HG02623 (cell line): ENCODE results near the gene PROX1.

Experiments used
- ATAC-seq: cut with Tn5 transposase; IDR thresholded peaks from one replicate; pipeline ENCODE4 v1.9.1; 2021; ENCODE audit warnings: moderate library complexity; ENCODE audit not compliant: unreplicated experiment

Gene PROX1

GRCh38 chr1:214018386-214019268 lies 30.9 kb downstream of the PROX1 start:
- peak; percentile 74 for ATAC-seq

- ATAC-seq: no peak
Measured at GRCh38 chr1:214019499-214019898, 31.7 kb downstream of the PROX1 start.

- no peak for ATAC-seq
Measured at GRCh38 chr1:214021321-214021720, 33.5 kb downstream of the PROX1 start.

GRCh38 chr1:214022229-214022791 lies 34.5 kb downstream of the PROX1 start:
- no peak for ATAC-seq

- no peak for ATAC-seq
Measured at GRCh38 chr1:214022810-214023425, 35.1 kb downstream of the PROX1 start.

GRCh38 chr1:214026985-214027384 lies 39.2 kb downstream of the PROX1 start:
- no peak for ATAC-seq

- no peak for ATAC-seq
Measured at GRCh38 chr1:214027498-214027897, 39.7 kb downstream of the PROX1 start.

- no peak for ATAC-seq
Measured at GRCh38 chr1:214028095-214028494, 40.3 kb downstream of the PROX1 start.

GRCh38 chr1:214028649-214029406 lies 41.1 kb downstream of the PROX1 start:
- ATAC-seq: no peak

GRCh38 chr1:214029796-214030195 lies 42.0 kb downstream of the PROX1 start:
- no peak for ATAC-seq

- ATAC-seq: no peak
Measured at GRCh38 chr1:214031267-214031650, 43.5 kb downstream of the PROX1 start.

- ATAC-seq: no peak
Measured at GRCh38 chr1:214037468-214037867, 49.7 kb downstream of the PROX1 start.

- no peak for ATAC-seq
Measured at GRCh38 chr1:214039394-214040018, 51.7 kb downstream of the PROX1 start.

- no peak for ATAC-seq
Measured at GRCh38 chr1:214043167-214043566, 55.4 kb downstream of the PROX1 start.

GRCh38 chr1:214044438-214045214 lies 56.9 kb downstream of the PROX1 start:
- no peak for ATAC-seq

- no peak for ATAC-seq
Measured at GRCh38 chr1:214050513-214051401, 63.0 kb downstream of the PROX1 start.

- no peak for ATAC-seq
Measured at GRCh38 chr1:214051786-214052185, 64.0 kb downstream of the PROX1 start.

GRCh38 chr1:214058076-214058475 lies 70.3 kb downstream of the PROX1 start:
- no peak for ATAC-seq

- no peak for ATAC-seq
Measured at GRCh38 chr1:214066190-214066589, 78.4 kb downstream of the PROX1 start.
